Bronchial epithelial cell (primary cell): Measurements from ENCODE around the gene PLSCR1. TPM values are rescaled to one million over a fixed set of nuclear protein-coding genes. Genes with fewer than 3 reads are reported as not detected.

ENCODE experiments used
- DNase-seq: peaks from one replicate; pipeline ENCODE4 v3.0.0-alpha.2; 2010; ENCODE audit warnings: low read depth
- FAIRE-seq: peaks from 2 replicates; lab custom pipeline; 2011; peaks lifted over from hg19 to GRCh38; lab: Jason Lieb, UNC
- H3K27me3 ChIP-seq: 2 replicates; pipeline ENCODE4 v1.5.1; 2011; ENCODE audit warnings: low read length; ENCODE audit not compliant: control insufficient read depth, insufficient read depth
- H3K36me3 ChIP-seq: 2 replicates; pipeline ENCODE4 v1.5.1; 2011; ENCODE audit warnings: low read length; ENCODE audit not compliant: control insufficient read depth, insufficient read depth
- H3K4me3 ChIP-seq: 2 replicates; pipeline ENCODE4 v1.5.1; 2011; ENCODE audit warnings: mild to moderate bottlenecking, low read depth, low read length, control low read depth
- CTCF ChIP-seq: IDR thresholded peaks from 2 replicates; pipeline ENCODE4 v1.5.1; 2011; ENCODE audit warnings: mild to moderate bottlenecking, moderate library complexity, low read length, control low read depth, inconsistent platforms; ENCODE audit not compliant: insufficient read depth, severe bottlenecking
- total RNA-seq: library from RNA; depleted of rRNA; stranded (reverse); fragments of >200 nt; gene quantifications from 2 replicates; pipeline ENCODE4 v1.2.1, GENCODE V29; 2014

Gene PLSCR1
- total RNA-seq, 1 donor from 2014 or later: 32.1 TPM

GRCh38 chr3:146473726-146474125, 70.7 kb downstream of the PLSCR1 start:
- H3K4me3 ChIP-seq: no peak overlapping the region
- DNase-seq (no peak), FAIRE-seq (no peak)
- H3K36me3 ChIP-seq: no peaks in the 10 kb centered on the region
- H3K27me3 ChIP-seq: no peaks in the 10 kb centered on the region
- TF ChIP-seq CTCF: no peak

- no peak for FAIRE-seq
- TF ChIP-seq CTCF: no peak
- DNase-seq: no peak
- no peaks in the 10 kb centered on the region for H3K27me3 ChIP-seq
- H3K4me3 ChIP-seq: no peak overlapping the region
- H3K36me3 ChIP-seq: no peaks in the 10 kb centered on the region
Observed at GRCh38 chr3:146472611-146473010, 71.8 kb downstream of the PLSCR1 start.

- FAIRE-seq (no peak), DNase-seq (no peak)
- TF ChIP-seq CTCF: no peak
- Histone ChIP-seq H3K36me3 (no peaks in the 10 kb centered on the region), H3K27me3 (no peaks in the 10 kb centered on the region), H3K4me3 (no peak overlapping the region)
Observed at GRCh38 chr3:146471012-146471411, 73.4 kb downstream of the PLSCR1 start.

GRCh38 chr3:146470425-146470990, 73.9 kb downstream of the PLSCR1 start:
- no peak for TF ChIP-seq CTCF
- no peak for FAIRE-seq
- Histone ChIP-seq H3K27me3 (no peaks in the 10 kb centered on the region), H3K36me3 (no peaks in the 10 kb centered on the region), H3K4me3 (no peak overlapping the region)
- DNase-seq: no peak

- H3K27me3 ChIP-seq: no peaks in the 10 kb centered on the region
Observed at GRCh38 chr3:146469150-146470017, 75.0 kb downstream of the PLSCR1 start, which contains the start of gene PLSCR2. Gene PLSCR2, minus strand, starts transcription at chr3:146469561. Its CDS starts 9,657 bp downstream, at chr3:146459904.

More at GRCh38 chr3:146469150-146470017, 75.0 kb downstream of the PLSCR1 start, which contains the start of gene PLSCR2:
- TF ChIP-seq CTCF: no peak
- Histone ChIP-seq H3K36me3 (no peaks in the 10 kb centered on the region), H3K4me3 (peak within 1 kb of the TSS; percentile 44)
- no peak for FAIRE-seq
- DNase-seq: peak; percentile 8
